Measurements from ENCODE around the gene FAM184B.

Gene FAM184B

DNA sequence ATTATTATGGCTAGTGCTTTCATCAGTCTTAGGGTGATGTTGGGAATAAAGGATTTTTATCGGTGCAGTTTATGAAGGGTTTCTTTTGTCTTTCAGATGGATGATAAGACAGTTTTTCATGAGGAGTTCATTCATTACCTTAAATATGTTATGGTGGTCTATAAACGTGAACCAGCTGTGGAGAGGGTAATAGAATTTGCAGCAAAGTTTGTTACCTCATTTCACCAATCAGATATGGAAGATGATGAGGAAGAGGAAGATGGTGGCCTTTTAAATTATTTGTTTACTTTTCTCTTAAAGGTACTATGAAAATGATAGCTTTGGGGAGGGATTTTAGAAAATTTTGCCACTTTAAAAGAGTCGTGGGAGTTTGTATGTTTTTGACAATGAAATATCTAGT is 30.7 kb upstream of the FAM184B start:
- Histone ChIP-seq H3K27ac (no peak overlapping the region), H3K4me3 (no peak overlapping the region)
- TF ChIP-seq, protein P1, sequence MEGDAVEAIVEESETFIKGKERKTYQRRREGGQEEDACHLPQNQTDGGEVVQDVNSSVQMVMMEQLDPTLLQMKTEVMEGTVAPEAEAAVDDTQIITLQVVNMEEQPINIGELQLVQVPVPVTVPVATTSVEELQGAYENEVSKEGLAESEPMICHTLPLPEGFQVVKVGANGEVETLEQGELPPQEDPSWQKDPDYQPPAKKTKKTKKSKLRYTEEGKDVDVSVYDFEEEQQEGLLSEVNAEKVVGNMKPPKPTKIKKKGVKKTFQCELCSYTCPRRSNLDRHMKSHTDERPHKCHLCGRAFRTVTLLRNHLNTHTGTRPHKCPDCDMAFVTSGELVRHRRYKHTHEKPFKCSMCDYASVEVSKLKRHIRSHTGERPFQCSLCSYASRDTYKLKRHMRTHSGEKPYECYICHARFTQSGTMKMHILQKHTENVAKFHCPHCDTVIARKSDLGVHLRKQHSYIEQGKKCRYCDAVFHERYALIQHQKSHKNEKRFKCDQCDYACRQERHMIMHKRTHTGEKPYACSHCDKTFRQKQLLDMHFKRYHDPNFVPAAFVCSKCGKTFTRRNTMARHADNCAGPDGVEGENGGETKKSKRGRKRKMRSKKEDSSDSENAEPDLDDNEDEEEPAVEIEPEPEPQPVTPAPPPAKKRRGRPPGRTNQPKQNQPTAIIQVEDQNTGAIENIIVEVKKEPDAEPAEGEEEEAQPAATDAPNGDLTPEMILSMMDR (IDR thresholded peaks at IDR 0.05), result no peak
- no peak for DNase-seq (ENCODE audit: low spot score)

DNA sequence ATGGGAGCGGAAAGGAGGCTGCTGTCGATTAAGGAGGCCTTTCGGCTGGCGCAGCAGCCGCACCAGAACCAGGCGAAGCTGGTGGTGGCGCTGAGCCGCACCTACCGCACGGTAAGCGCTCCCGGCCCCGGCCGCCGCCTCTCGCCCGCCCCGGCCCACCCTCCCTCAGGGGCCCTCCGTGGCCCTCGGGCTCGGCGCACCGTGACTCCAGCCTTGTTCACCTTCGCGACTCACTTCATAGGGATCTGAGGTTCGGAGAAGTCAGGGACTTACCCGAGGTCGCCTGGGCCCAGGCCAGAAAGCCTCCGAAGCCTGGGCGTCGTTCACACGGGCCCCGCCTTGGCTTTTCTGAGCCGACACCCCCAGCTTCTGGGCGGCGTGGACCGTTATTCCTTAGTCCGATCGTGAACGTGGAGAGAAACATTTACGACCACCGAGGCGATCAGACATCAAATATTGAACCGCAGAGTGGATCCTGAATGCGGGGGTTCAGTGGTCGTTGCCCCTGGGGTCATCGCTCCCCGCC is 29.7 kb upstream of the FAM184B start:
- DNase-seq (ENCODE audit: low spot score), result no peak

DNA sequence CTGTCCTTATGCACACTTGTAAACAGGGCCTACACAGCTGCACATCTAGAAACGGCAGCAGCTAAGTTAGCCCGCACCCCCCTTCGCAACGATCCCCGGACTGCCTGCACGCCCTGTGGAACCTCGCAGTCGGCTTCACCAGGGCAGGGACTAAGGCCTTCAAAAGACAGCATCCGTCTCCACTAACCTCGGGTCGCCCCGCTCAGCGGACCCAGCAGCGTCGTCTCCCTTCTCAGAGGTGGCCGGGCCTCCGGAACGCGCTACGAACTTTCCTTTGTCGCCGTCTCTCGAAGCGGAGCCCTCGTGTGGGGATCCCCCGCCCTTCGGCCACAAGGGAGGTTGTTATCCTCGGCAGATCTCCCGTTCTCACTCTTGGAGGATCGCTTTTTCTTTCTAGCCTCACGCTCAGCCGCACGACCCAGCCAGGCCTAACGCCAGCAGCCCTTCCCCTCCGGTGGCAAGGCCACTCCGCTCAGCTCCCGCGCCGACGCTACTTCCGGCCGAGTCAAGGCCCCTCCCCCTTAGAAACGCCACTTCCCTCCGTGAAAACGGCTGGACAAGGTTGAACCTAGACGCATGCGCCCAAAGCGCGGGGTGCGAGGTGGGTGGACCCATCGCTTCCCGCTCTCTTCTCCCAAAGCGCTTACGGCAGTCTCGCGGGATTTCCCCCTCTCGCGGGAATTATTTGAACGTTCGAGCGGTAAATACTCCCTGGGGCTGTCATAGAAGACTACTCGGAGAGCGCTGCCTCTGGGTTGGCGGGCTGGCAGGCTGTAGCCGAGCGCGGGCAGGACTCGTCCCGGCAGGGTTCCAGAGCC is 29.0 kb upstream of the FAM184B start, which contains the start of the genes DCAF16 and NCAPG:
TSS of gene DCAF16 (minus strand) at position 498 of the 818 bp plus-strand sequence. CDS start 6,616 bp downstream, outside the sequence.
TSS of gene NCAPG (plus strand) at position 720 of the 818 bp plus-strand sequence. CDS start 99 bp downstream, outside the sequence.
- peak; percentile 99 for DNase-seq (ENCODE audit: low spot score)
- Histone ChIP-seq H3K27ac (peak within 1 kb of the TSS; percentile 91 to 92), H3K4me3 (peak within 1 kb of the TSS; percentile 76)
- TF ChIP-seq, protein P1 (IDR thresholded peaks at IDR 0.05), result no peak

More for the DNA sequence above, 29.7 kb upstream of the FAM184B start:
- H3K27ac ChIP-seq, result peak overlapping the region in 1 of 2 donors; percentile 92
- peak overlapping the region; percentile 76 for H3K4me3 ChIP-seq
- TF ChIP-seq, protein P1 (IDR thresholded peaks at IDR 0.05), result no peak

DNA sequence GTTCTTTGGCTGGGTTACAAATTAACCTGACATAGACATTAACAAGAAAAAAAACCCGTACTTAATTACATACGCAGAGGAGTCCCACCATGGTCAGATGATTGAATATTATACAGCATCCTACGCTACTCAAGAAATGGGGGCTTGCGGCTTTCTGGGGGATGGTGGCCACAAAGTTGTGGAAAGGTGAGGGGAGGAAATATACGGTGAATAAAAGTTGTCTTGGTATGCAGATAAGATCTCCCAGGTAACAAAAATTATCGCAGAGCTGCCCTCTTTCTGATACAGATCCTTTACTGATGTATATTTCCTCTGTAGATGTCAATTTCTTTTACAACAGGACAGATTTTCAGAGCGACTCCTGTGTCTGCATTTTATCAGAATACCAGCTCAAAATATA is 28.2 kb upstream of the FAM184B start:
- TF ChIP-seq, protein P1 (IDR thresholded peaks at IDR 0.05), result no peak
- no peak for DNase-seq (ENCODE audit: low spot score)
- Histone ChIP-seq H3K27ac (peak overlapping the region; percentile 29 to 91), H3K4me3 (peak overlapping the region; percentile 76)

DNA sequence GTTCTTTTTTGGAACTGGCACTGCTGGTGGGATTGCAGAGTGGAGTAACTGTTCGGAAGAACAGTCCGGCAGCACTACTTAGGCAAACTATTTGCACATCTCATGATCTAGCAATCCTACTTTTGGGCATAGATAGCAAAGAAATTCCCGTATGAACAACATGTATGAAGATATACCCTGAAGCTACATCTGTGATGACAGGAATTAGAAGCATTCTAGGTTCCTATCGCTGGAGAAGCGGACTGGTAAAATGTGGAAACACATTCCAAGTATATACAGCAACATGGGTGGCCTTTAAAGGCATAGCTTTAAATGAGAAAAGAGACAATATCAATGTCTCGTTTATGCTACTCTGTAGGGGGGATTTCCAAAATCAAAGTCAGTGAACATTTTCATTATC is 26.0 kb upstream of the FAM184B start:
- Histone ChIP-seq H3K4me3 (peak overlapping the region; percentile 76), H3K27ac (no peak overlapping the region)
- no peak for DNase-seq (ENCODE audit: low spot score)
- TF ChIP-seq, protein P1 (IDR thresholded peaks at IDR 0.05), result no peak

DNA sequence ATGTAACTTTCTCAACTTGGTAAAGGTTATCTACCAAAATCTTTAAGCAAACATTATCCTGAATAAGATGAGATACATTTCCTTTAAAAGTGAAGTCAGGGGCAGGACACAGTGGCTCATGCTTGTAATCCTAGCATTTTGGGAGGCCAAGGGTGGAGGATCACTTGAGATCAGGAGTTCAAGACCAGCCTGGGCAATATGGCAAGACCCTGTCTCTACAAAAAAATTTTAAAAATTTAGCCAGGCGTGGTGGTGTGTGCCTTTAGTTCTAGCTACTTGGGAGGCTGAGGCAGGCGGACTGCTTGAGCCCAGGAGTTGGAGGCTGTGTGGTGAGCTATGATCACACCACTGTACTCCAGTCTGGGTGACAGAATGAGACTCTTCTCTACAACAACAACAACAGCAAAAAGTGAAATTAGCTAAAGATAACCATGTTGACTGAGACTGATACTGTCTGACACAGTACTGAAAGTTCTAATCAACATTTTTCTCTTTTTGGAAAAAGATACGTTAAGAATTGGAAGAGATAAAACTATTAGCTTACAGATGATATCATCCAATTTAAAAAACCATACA is 24.2 kb upstream of the FAM184B start:
- TF ChIP-seq, protein P1 (IDR thresholded peaks at IDR 0.05), result no peak
- H3K4me3 ChIP-seq, result no peak overlapping the region
- DNase-seq (ENCODE audit: low spot score), result no peak

More for the DNA sequence above, 24.2 kb upstream of the FAM184B start:
- no peak overlapping the region for H3K27ac ChIP-seq
